HG03432 (cell line): ENCODE results near the gene LAMA2.
"Not testable (repeated sequence)": the region's sequence is repeated elsewhere in the genome, so short reads cannot be mapped to it uniquely, and the experiment has no call there.

Experiments used
- ATAC-seq: cut with Tn5 transposase; IDR thresholded peaks from one replicate; pipeline ENCODE4 v1.9.1; 2021; ENCODE audit warnings: mild to moderate bottlenecking, moderate library complexity; ENCODE audit not compliant: unreplicated experiment

The LAMA2 gene

DNA sequence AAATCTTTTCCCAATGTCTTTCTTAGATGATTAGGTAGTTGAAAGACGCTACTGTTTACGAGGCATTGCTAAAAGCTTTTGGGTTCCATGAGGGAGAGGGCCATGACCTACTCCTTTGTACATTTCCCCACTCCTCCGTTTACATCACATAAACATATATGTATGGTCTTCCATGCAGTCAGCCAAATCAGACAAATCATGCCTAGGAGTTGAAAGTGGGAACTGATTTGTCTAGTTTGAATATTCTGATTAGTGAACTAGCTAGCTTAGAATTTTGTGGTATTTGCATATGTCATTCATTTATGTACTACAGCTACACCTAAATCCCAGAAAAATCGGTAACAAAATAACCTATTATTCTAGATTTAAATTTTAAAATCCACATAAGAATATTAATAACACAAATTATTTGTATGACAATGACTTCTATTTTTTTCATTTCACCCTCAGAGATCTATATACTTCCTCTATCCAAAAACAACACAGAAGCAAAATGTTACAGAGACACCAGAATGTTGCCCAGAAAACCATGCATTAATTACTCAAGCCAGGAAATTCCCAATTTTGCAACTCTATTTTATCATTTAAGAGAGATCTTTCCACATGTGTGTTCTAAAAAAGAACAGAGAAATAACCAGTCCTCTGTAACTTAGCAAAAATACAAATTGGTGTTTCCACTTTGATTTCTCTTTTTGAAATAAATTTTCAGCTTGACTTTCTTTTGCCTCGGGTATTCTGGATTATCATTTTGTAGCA lies 231.9 kb downstream of the LAMA2 start:
- no peak for ATAC-seq

DNA sequence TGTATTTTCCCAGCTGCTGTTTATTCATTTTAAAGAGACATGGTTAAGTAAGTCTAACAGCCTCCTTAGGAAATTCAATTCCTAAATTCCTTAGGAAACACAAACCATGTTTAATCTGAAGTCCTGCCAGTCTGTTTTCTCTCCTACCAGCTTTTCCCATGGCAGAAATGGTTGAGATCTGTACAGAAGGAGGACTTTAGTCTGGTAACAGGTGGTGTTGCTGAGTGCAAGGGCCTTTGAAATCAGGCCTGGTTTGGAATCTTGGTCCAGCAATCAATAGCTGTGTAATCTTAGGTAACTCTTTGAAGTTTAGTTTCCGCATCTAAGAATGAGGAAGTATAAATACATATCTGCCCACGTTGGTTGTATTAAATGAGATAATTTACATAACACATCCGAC lies 232.5 kb downstream of the LAMA2 start:
- no peak for ATAC-seq

GRCh38 chr6:129117355-129117754 lies 234.4 kb downstream of the LAMA2 start:
- ATAC-seq = no peak

DNA sequence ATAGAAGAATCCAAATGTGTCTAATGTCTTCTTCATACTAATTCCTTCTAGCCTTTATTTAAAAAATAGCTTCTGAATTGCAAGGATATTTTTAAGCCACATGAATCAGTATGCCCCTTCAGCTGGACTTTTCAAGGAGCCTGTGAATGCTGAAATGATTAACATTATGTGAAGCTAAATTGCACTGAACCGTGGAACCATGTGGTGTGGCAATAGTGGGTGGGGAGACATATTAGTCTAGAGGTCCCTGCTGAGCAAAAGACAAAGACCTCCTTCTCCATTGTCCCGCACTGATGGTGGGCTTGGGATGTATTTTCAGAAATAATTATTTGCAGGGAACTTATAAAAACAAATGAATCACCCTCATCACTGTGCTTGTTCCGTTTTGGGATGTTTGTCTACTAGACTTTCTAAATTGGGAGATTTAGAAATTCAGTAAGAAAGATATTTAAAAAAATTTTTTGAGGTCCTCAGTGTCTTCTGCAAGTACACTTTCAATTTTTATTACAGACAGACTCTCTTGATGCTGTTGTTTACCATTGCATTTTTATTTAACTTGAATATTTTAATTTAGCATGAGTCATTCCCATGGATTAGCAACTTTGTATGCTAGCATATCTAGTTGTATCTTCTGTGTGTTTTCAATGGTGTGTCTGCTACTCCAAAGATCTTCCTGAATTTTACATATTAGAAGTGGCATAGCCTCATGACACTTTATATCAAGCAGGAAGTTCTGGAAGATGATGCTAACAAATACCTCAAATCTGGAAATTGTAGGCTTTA lies 238.1 kb downstream of the LAMA2 start:
- ATAC-seq = no peak

DNA sequence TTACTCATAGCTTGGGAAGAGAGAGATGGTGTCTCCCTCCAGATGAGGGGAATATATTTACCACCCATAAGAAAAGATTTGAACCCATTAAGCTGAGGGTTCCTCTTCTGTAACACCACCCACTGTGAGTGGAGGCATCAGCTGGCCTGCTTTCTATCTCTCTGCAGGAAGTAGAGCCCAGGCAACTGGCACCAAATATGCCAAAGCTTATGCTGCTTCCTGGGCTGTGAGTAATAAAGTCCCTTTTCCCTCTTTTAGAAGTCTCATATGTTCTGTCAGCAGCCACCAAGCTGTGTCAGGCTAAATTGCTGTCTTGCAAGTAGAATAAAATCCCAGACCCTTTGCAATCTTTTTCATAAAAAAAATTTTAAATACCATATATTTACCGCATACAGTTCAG lies 241.4 kb downstream of the LAMA2 start:
- ATAC-seq = no peak

GRCh38 chr6:129130106-129130505 lies 247.2 kb downstream of the LAMA2 start:
- no peak for ATAC-seq

DNA sequence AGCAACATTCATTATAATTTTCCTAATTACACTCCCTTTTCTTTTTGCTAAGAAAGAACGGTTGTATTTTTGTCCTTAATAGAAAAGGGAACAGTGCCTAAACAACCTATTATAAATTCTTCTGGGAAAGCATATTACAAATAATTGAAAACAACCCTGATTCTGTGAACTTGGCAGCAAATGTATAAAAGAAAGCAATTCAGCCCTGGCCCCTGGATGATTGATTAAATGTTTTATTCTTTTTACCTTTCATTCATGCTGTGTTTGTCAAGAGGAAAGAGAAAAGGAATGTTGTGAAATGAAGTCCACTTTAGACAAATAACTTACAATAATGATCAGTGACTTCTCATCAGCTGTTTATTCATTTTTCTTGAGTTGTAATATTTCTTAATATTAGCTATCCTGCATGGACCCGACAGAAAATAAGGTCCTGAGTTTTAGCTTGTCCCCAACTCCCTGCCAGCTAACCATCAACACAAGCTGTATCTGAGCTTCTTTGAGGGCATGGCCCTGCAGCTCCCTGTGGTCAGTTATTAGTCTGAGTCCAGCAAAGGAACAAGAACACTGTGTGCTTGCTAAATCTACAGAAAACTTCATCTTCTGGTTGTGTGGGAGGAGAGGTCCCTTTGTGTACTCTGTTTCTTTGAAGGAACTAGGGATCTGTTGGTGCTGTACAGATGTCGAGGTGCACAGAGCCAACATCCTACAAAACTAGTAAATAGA lies 248.2 kb downstream of the LAMA2 start:
- ATAC-seq = no peak

- ATAC-seq = no peak
Measured at GRCh38 chr6:129133770-129134192, 250.8 kb downstream of the LAMA2 start.

DNA sequence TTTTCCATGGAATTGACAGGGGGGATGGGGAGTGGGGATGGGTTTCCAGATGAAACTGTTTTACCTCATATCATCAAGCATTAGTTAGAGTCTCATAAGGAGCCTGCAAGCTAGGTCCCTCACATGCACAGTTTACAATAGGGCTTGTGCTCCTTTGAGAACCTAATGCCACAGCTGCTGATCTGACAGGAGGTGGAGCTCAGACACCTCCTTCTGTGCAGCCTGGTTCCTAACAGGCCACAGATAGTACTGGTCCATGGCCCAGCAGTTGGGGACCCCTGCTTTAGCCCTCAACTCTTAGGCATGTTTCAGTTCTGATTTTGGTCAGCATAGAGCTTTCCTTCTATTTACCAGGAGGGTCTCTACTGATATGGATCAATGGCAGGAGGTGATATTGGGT lies 251.6 kb downstream of the LAMA2 start:
- no peak for ATAC-seq

DNA sequence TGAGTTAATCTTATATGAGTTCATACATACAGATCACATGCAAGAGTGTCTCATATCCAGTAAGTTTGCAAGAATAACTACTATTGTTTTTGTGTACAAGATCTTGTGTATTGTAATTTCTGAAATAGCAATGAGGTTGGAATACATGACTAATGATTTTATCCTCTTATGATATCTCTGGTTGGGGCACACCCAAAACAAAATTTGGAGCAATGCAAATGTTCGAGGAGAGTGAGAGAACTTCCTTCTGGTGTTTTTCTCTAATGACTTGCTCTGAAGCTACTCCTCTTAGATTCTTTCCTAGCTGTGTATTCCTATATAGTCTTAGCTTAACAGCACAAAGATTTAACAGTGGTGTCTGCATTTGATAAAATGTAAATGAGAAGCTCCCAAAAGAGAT lies 252.5 kb downstream of the LAMA2 start:
- no peak for ATAC-seq

- ATAC-seq = no peak
Measured at GRCh38 chr6:129136751-129137150, 253.8 kb downstream of the LAMA2 start.

GRCh38 chr6:129138739-129139405 lies 255.9 kb downstream of the LAMA2 start:
- no peak for ATAC-seq

GRCh38 chr6:129140526-129140925 lies 257.6 kb downstream of the LAMA2 start:
- no peak for ATAC-seq

DNA sequence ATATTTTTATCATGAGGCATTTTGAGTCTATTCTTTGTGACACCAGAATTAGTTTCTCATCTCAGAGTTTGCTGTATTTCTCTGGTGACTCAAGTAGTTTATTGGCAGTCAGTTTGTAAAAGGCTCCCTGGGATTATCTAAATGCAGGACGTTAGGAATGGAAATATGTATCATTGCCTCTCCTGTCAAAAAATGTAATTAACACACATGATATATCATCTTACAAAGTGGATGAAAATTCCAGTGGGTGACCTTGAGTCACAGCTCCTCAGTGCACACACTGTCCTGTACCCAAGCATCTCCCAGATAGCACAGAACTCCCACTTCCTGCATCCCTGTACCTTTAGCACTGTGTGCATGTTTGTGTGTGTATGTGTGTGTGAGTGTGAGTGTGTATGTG lies 258.6 kb downstream of the LAMA2 start:
- ATAC-seq = no peak

DNA sequence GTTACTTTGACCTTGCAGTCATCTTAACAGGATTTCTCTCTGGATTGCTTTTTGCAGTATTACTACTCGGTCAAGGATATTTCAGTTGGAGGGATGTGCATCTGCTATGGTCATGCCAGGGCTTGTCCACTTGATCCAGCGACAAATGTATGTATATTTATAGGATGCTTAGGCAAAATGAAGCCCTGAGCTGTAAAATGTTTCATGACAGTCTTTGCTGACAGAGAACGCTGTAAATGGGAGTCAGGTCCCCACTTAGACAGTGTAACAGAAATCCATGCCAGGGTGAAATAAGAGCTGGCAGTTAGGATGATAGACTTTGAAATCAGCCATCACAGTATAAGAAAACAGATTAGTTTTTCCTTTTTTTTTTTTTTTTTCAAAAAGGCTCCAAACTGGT lies 264.0 kb downstream of the LAMA2 start:
- no peak for ATAC-seq

DNA sequence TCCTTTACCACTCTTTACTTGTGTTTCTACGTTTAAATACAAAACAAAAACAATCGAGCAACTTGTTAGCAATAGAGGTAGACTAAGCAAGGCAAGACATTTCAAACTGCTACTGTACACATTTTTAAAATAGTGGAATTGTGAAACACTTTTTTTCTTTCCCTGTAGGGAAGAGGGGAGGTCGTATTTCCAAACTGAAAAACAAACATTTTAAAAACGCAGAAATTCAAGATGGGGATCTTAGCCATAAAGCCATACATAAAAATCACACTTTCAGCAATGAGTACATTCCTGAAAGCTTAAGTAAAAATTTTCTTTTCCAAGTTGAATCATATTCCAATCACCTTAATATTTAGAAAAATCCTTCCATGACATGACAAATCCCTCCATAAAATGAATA lies 267.6 kb downstream of the LAMA2 start:
- no peak for ATAC-seq

GRCh38 chr6:129153257-129153656 lies 270.3 kb downstream of the LAMA2 start:
- ATAC-seq = no peak

- ATAC-seq = not testable (repeated sequence)
Measured at GRCh38 chr6:129159242-129159641, 276.3 kb downstream of the LAMA2 start.

DNA sequence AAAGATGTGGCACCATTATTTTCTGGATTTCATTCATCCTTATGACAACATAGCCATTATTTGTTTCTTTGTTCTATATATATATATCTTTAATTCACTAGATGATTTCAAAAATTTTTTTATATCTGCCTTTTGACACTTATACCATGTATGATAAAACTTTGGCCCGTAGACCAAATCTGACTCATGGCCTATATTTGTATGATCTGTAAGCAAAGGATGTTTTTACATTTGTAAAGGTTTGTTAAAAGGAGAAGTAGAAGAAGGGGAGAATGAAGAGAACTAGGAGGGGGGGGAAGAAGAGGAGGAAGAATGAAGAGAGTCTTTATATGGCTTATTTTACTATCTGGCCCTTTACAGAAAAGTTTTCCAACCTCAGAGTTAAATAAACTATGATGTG lies 279.7 kb downstream of the LAMA2 start:
- no peak for ATAC-seq

- no peak for ATAC-seq
Measured at GRCh38 chr6:129163551-129163950, 280.6 kb downstream of the LAMA2 start.

DNA sequence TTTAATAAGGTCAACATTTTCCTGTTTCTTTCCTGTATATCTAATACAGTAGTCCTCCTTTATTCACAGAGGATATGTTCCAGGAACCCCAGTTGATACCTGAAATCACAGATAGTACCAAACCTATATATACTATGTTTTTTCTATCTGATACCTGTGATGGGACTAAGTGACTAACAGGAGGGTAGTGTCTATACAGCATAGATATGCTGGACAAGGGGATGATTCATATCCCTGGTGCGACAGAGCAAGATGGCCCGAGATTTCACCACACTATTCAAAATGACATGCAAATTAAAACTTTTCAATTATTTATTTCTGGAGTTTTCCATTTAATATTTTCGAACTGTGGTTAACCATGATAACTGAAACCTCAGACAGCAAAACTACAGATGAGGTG lies 281.1 kb downstream of the LAMA2 start:
- ATAC-seq = no peak
